NCI-H1417 (cell line): ENCODE results near the gene KCNT1.

Experiments used
- DNase-seq, 3 experiments: peaks; one replicate each; lab custom pipeline; 2025; lab: John Stamatoyannopoulos, UW

The KCNT1 gene

DNA sequence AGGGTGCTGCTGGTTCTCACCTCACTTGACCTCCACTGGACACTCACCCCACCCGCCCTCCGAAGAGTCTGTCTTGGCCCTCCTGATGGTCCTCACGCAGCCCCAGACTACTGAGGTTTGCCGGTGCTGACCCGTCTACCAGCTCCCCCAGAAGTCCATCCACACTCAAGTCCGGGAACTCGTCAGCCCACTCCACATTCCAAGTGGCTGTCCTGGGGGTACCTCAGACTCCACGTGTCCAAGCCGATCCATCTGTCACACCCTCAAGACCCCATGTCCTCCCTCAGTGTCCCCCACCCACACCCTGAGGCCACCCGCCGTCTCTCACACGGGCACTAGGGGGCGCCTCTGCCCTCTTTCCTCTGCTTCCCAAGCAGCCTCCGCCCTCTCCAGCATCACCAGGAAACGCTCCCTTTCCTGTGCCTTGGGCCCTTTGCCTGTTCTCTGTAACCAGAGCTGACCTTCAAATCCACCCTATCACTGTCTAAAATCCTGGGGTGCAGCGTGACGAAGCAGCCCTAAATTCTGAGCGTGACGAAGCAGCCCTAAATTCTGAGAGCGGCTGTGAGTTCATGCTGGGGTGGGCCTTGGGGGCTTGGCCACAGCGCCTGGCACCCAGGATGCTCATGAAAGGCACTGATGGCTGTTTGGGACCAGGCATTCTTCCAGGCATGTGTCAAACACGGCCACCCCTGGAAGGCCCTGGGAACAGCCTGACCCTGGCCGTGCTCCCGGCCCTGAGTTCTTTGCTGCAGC, 95.7 kb downstream of the KCNT1 start:
- peak; percentile 1 to 32 (median 18) for DNase-seq

DNA sequence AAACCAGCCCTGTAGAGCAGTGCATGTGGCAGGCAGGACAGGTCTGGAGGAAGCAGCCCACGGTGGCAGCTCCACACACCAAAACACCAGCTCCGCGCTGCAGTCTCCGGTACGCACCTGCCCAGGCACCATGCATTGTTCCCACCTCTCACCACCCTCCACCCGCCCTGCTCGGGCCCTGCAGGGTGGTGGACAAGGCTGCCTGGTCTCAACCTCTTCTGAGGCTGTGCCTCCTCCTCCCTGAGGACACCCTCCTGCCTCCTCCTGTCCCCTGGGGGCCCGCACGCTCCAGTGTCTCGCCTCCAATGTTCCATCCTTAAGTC, 96.2 kb downstream of the KCNT1 start:
- DNase-seq, result no peak

DNA sequence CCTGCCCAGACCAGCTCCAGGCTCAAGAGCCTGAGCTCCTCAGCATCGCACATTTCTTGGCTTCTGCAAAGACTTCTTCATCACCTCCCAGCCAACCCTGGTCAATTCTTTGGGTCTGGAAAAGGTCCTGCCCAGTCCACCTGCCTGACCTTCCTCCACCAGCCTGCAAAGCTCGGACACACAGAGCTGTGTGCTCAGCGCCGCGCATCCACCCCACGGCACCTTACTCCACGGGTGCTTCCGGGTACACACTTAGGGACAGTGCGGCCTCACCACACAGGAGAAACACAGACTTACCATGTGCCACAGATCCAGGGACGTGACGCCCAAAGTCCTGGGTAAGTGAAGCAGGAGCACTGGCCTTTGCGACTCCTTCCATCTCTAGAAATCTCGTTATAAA, 97.3 kb downstream of the KCNT1 start:
- DNase-seq, result no peak

DNA sequence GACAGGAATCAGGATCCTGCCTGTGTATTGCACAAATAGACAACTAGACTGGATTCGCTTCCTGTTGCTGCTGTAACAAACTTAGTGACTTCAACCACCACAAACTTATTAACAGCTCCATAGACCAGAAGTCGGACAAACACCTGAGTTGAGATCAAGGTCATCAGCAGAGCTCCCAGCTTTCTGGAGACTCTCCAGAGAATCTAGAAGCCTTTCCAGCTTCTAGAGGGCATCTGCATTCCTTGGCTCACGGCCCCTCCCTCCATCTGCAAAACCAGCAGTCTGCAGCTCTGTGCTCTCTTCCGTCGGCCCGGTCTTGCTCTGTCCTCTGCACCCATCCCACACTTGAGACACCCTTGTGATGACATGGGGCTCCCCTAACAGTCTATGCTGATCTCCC, 99.1 kb downstream of the KCNT1 start:
- DNase-seq, result no peak

DNA sequence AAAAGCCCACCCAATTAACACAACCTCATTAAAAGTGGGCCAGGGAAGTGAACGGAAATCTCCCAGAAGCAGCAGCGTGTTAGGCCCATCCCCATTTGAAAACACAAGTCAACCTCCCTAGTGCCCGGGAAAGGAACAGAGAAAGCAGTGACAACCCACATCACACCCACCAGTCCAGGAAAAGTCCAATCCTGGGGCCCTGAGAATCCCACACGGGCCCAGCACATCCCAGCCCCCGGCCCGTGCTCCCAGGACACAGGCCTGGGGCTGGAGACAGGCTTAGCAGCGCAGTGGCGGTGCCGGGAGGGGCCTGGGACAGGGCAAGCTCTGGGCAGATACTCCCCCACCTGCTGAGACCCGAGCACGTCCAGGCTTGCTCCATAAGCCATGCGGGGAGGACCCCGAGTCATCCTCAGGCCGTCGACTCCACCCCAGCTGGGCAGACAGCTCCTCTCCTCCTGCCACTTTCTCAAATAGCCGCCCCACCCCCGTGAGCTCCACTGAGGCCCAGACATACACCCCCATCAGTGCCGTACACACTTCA, 101.0 kb downstream of the KCNT1 start:
- peak in 1 of 3 experiments; percentile 18 for DNase-seq

DNA sequence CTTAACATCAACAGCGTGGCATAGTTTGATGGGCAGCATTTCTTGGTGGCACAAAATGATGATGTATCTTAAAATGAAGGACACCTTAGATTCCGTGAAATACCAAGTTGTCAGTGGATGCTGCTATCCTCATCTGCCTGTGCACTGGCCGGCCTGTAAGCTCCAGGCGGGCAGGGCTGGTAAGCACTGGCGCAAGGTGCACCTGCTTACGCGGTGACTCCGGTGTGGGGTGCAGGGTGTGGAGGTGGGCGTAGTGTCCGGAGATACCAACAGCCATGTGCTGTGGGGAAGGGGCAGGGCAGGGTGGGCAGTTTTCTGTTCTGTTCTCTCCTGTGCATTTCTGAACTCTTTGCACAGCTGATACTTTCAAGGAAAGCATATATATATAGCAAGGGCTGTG, 101.5 kb downstream of the KCNT1 start:
- no peak for DNase-seq

DNA sequence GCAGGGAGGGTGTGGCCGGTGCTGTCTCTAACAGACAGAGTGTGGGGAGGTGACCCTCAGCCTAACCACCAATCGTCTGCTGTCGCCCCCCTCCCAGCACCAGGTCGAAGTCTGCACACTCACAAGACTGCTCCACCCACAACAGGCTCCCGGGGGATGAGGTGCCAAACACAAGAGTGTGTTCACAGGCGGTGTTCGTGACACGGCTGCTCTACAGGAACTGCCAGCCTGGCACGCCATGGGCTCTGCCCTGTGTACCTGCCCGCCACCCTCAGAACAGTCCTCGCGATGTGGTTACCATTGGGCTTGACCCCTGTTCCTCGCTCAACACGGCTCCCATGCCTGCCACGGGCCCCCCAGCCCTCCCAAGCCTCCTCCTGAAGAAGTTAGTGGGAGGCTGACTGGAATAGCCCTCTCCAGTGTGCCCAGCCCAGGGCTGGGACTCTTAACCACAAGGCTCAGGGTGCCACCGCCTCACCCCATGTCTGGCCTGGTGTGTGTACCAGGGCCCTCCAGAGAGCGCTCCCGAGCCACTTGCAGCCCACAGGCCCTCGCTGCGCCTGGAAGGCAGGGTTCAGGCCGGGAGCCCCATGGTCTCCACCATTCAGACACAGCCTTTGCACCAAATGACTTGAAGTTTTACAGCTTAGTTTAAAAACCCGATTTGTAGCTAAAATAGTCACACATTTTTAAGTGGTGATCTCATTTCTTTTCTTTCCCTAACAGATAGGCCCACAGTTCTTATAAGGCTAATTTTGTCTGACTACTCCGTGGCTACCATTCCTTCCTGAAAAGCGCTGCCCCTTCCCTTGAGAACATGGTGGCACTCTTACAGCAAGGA, 102.8 kb downstream of the KCNT1 start:
- DNase-seq, result no peak

DNA sequence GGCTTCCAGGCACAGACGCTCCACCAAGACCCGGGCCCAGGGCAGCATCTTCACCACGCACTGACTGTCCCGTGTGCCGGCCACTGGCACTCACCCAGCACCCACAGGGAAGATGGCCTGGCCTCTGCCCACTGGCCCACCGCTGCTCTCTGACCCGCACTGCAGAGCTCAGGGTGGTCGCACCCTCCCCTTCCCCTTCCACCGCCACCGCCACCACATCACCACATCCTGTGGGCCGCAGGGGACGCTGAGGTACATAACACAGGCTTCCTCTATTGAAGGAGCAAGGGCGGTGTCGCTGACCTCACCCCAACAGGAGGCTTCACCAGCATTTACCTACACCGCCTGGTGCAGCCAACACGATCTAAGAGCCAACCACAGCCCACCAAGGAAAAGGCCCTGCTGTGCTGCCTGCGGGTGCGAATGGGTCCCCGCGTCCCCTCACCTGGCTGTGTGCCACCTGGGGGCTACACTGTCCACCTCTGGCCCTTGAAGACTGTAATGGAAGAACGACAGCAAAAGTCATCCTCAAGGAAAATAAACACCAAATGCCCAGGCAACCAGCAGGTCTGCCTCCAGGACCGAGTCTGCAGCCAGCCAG, 103.5 kb downstream of the KCNT1 start:
- no peak for DNase-seq

DNA sequence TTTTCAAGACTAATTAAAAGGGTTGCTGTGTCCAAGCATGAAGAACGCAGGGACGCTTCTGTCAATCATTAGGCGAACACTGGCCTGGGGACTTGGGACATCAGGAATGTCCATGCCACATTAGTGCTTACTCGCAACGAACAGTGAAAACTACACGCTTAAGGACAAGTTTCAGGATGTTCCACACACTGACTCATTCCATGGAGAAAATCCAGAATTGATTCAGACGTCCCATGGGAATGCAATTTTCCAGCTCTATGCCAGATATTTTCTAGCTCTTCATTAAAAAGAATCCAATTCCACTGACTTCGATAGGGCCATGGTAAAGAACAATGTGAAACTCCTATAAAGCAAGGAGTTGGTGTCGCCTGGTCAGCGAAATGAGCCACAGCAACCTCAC, 107.2 kb downstream of the KCNT1 start:
- DNase-seq, result no peak

DNA sequence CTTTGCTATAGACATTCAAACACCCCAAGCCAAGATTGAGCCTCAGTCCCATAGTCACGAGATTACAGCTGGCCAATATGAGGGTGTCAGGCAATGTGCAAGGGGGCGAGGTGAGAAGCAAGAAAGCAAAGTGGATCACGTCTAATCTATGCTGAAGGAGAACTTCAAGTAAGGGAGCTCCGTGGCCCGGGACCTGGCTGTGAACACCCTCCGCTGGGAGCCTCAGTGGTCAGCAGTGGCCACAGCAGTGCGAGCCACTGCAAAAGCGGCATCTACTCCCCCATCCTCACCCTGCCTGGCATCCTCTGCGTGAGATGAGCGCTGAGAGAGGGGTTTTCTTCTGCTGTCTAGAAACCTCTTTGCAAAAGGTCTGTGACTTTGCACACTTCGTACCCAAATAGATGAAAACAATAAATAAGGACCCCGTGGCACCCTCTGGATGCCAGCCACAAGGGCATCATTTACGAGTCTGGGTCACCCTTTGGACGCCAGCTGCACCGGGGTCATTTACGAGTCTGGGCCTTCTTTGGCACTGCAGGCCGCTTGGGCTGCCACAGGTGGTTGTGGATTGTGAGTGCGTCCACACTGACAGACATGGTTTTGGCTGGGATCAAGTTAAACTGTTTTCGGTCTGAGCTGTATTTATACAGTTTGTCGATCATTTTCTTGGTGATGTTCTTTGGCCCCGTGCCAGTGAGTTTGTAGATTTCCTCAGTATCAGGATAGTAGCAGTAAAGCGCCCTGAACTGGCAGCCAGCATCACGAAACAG, 109.0 kb downstream of the KCNT1 start:
- DNase-seq, result no peak

DNA sequence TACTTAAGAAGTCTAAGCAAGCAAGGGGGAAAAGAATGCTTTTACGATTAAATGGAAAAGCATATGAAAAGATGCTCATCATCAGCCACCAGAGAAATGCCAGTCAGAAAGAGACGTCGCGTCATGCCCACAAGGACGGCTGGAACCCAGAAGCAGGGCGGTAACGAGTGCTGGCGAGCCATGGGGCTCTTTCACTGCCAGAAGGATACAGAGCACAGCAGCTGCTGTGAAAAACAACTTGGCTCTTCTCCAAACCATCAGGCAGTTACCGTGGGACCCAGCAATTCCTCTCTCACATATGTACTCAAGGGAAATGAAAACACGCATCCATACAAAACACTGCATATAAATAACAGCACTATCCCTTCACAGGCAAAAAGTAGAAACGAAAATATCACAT, 109.8 kb downstream of the KCNT1 start:
- peak in 1 of 3 experiments; percentile 60 for DNase-seq

DNA sequence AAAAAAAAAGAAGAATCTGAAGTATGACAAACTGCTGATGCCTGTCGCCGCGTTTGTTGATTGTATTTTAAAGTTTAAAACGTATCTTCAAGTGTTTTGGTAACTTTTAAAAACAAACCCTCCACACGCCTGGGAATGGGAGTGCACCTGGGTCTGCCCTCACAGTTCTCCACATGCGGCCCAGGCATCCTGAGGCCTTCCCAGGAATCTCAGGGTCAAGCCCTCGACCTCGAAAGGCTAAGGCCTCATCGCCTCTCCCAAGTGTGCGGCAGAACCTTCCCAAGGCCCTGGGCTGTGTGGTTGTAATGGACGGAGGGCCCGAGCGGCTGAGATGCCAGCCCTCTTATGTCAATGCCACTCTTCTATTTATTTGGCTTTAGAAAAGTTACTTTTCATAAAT, 111.0 kb downstream of the KCNT1 start:
- DNase-seq, result no peak

DNA sequence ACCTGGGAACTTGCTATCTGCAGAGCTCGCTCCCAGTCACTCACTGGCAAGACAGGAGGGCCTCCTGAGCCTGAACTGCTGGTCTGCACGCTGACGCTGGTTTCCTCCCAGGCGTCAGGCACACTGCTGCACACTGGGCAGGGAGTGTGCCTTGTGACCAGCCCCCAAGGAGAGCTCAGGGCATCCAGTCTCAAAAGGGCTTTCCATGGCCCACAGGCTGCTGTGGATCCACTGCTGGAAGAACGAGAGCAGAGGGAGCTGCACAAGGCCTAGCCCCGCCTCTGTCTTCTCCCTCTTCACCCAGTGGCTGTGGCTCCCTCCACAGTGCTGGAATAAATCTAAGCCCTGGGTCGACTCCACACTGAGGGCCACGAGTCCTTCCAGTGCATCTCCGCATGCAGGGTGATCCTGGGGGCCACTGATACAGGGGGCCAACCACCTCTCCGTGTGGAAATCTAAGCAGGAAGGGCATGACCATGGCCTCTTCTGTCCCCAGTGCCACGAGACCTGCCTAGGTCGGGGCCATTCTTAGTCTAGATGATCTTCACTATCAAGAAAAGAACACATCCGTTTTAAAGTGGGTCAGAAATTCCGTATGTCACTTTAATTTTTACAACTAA, 111.8 kb downstream of the KCNT1 start:
- DNase-seq, result no peak

DNA sequence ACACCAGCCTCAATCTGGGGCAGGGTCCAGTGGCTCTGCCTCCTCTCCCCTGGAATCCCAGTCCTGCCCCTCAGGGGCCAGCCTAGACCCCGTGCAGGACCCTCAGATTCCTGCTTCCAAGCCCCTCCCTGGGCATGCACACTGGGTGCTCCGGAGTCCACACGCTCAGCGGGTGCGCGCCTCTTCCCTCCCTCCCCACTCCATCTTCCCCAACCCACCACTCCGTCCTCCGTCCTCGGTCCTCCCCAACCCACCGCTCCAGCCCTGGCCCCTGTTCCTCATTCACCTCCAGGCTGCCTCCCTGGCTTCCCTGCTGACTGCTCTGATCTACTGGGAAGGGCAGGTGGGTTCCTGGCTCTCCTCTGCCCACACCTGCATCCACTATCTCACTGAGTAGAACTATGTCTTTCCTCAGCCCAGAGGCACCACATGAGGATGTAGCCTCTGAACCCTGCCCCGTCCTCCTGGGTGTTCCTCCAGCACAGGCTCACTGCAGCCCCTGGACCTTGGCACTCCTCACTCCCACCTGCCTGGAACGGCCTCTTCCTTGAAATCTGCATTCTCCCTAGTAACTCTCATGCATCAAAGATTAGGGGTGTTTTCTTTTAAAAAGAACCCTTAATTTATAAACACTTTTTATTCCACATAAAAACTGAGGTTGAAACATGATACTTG, 112.6 kb downstream of the KCNT1 start:
- DNase-seq, result no peak

DNA sequence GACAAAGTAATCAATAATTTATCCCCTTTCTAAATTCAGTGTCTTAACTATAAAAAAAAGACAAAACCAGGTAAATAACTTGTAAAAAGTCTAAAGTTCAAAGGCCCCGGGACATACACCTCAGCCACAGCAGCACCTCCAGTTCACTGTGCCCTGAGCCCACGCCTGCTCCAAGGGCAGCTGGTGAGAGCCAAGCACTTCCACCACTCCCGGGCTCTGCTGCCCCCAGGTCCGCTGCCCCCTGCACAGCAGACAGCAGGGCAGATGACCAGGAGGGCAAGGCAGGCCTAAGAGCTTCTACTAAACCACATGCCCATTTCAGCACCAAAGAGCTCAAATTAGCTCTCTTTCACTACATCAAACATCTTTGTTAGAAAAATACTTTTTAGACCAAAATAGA, 113.4 kb downstream of the KCNT1 start:
- DNase-seq, result no peak

DNA sequence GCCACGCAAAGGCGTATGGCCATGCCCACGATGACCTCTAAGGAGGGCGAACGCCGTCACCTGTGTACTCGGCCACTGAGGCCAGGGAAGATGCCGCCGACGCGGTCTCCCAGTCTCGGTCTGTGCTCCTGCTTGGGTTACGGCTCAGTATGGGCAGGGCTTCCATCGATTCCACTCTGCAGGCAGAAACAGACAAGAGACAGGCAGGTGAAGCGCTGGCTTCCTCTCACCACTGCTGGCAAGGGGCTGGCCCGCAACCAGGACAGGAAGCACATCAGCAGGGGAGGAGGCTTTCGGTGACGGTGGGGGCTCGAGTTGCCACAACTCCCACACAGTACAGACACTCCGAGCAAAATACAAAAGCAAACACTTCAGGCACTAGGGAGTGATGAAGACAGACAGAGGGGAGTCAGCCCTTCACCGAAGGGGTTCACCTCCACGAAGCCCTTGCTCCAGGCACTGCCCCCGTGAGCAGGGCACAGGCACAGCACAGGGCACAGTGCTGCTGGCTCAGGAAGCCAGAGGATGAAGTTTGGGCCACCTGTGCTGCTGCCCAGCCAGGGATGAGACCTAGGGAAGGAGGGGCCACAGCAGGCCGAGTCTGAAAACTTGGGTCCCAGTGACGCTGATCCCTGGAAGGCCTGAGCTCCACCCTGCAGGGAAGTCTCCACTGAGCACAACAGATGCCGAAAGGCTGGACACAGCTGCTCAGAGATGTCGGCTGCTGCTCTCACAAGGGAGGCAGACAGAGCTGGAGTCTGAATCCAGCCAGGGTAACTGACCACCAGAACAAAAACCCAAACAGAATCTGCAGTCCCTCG, 114.1 kb downstream of the KCNT1 start:
- DNase-seq, result no peak

DNA sequence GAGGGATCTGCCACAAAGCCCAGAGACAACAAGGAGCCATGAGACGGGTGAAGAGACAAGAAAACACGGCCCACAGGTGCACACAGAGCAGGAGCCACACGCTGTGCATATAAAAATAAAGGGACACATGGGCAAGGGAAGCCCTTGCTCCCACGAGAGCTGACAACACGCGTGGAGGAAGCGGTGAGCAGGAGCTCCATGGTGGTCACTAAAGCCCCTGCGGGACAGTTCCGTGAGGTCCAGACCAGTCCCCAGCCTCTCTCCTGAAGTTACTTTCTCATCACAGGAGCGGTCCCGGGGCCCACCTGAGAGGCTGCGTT, 114.6 kb downstream of the KCNT1 start:
- DNase-seq, result no peak

DNA sequence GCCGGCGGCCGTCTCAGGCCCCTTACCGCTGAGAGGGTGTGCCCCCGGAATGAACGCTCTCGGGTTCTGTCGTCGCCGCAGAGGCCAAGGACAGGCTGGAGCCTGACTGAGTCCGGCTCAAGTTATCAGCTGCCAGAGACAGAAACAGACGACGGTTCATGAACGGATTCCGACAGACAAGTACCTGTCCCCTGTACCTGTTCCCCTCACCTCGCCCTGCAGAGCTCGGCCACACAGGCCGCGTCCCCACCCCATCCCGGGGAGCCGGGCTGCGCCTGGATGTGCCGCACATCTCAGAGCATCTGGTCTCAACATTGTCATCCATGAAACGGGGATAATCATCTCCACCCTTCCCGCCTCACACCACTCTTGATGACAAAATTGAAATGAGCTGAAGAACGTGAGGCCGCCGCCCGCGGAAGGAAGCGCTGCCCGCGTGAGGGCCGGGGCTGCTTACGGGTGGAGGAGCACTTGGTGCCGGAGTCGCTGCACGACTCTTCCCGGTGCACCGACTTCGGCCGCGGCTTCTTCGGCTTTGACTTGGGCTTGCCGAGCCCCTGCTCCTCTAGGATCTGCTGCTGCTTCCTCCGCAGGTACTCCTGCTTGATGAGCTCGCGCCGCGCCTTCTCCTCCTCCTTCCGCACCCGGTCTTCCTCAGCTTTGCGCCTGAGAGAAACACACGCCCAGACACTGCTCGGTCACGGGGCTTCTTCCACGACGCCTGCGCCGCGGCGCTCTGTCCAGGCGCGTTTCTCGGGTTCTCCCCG, 116.1 kb downstream of the KCNT1 start:
- DNase-seq, result no peak

DNA sequence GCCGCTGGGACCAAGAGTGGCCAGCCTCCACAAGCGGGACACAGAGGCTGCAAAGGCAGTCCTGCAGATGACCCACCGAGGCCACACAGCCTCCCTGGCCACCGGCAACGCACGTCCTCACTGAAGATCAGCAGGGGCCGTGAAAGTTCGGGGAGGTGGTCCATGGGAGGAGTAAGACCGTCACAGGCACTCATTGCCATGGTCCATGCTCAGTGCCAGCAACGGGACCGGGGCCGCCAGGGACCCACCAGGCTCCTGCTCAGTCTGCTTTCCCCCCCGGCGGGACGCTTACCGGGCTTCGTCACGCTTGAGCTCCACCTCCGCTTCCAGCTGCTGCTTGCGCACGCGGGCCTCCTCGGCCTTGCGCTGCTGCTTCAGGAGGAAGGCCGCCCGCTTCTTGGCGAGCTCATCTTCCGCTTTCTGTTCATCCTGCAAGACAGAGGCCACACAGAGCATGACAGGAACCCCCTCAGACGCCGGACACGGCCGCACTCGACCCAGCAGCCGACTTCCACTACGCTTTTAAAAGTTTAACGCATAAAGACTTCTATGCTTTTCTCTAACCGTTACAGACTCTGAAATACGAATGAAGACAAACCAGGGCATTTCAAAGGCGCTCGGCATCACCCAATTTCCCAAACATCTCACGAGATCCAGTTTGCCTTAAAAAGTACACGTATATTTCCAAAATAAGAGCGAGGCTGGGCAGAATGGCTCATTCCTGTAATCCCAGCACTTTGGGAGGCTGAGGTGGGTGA, 116.9 kb downstream of the KCNT1 start:
- DNase-seq, result no peak
